HG03066 (cell line): ENCODE measurements around the gene SF3A2.

ENCODE experiments used
- ATAC-seq: cut with Tn5 transposase; IDR thresholded peaks from one replicate; pipeline ENCODE4 v1.9.1; 2021; ENCODE audit warnings: low read depth; ENCODE audit not compliant: unreplicated experiment

Gene SF3A2

DNA sequence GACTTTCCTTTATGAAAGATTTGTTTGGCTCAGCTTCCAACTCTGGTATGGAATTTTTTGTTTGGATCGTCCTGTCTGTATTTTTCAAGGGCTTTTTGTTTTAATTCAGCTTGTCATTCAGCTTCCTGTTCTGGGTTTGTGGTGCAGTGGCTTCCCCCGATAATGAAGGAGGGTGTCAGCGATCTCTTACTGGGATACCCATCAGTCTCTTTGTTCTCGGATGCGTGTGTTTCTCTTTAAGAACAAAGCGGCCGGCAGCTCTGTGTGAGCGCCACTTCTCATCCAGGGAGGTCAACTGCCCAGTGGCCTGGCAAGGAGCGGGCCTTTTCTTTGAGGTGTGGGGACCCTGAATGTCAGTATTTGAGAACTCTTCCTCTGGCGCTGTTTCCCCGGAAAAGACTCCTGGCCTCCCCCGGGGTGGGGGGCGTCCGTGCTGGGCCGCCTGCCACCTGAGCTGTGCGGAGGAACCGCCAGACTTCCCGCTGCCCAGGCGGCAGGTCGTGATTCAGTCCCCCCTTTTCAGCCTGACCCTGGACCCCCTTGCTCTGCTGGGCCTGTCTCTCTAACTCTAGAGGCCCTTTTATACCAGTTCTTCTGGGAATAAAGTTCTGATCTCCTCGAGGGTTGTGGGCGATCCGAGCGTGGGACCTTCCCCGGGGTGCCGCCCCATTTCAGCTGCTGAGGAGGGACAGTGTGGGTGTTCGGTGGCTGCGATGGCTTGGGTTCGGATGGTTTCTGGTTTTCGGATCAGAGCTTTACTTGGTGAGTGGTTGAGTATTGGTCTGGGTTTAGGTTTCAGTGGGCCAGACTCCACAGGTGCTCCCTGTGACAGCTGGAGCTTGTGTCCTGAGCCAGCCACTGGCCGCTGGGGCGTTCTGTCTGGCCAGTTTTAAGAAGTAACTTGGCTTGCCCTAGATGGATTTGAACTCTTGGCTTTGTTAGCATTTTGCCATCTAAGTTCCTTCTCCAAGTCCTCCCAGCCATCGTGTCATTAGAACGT, 3.4 kb downstream of the SF3A2 start:
- no peak for ATAC-seq

DNA sequence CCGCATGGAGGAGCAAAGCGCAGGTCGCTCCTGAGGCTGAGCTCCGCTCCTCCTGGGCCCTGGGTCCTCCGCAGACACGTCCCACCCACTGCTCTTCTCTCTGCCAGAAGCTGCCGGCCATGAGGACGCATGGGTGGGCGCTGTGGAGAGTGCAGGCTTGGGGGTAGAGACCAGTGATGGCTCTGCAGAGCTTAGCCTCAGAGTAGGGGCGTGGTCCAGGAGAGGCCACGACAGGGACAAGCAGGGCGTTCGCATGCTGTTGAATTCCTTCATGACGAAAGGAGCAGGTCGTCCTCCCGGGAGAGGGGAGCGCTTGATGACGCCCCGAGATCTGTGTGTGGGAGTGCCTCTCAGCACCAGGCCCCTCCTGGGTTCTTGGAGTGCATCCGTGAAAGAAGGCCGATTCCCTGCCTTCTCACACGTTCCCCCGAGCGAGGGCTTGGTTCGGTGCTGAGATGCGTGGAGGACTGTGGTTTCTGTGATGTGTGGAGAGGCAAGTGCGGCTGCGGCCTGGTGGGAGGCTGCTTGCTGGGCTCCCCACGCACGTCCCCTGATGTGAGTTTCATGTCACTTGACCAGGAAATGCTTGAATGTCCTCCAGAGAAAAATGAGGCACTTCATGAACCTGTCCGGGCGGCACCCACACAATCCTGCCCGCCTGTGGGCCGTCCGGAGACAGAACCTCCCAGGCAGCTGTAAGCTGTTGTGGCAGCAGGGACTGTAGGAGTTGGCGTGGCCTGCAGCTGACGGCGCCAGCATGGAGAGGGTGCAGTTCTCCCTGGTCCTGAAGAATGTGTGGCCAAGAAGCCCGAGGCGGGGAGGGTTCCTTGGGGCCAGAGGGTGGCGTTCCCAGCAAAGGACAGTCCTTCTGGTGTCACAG, 4.5 kb downstream of the SF3A2 start:
- ATAC-seq: no peak

DNA sequence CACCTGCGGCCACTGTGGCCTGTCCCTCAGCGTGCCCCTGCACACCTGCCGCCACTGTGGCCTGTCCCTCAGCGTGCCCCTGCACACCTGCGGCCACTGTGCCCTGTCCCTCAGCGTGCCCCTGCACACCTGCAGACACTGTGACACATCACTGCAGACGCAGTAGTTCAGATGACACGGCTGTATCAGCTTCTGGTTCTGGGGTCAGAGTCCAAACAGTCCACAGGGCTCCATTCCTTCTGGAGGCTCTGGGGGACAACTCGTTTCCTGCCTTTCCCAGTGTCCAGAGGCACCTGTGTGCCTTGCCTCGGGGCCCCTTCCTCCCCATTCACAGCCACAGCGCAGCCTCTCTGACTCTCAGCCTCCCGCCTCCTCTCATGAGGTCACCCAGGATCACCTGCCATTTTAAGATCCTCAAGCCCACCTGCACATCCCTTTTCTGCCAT, 5.5 kb downstream of the SF3A2 start:
- no peak for ATAC-seq

DNA sequence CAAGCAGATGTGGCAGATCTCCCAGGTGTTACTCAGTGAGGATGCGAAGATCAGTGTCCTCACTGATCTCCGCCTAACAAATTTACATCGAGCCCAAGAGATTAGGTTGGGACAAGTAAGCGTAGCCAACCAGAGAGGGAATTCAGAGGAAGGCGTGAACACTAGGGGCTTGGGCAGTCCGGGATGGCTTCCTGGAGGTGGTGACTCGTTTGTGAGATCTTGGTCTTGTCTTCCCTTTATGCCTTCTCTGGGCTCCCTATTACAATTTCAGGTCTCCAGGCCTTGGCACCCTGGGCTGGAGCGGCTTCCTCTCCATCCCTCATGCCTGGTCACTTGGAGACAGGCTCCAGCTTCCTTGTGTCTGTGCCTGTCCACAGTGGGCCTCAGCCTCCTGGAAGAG, 6.2 kb downstream of the SF3A2 start:
- ATAC-seq: no peak

DNA sequence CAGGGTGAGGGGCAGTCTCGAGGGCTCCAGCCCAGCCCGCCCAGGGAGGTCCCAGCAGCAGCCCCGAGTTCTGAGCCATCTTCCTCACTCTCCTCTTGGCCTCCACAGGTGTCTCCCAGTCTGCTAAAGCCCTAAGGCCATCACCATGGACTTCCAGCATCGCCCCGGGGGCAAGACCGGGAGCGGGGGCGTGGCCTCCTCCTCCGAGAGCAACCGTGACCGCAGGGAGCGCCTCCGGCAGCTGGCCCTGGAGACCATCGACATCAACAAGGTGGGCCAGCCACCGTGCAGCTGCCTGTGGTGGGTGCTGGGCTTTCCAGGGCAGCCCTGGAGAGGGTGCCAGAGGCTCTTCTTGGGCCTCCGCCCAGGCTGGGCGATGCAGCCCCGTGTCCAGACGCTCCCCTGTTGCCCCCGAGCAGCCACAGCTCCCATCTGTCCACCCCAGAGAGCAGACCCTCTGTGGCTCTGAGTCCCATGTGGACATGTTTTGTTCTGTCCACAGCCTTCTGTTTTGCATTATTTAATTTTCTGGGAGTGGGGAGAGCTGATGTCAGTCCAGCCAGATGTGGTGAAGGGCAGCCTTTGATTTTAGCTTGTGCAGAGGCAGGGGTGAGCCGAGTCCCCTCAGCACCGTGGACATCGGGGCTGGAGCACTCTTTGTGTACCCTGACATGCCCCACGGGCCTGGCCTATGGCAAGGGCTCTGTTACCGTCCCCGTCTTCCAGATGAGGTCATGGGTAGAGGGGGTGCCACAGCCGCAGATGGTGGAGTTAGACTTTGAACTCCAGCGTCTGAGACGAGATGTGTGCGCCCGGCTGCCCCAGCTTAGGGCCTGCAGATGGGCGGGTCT, 6.9 kb downstream of the SF3A2 start:
- ATAC-seq: no peak

DNA sequence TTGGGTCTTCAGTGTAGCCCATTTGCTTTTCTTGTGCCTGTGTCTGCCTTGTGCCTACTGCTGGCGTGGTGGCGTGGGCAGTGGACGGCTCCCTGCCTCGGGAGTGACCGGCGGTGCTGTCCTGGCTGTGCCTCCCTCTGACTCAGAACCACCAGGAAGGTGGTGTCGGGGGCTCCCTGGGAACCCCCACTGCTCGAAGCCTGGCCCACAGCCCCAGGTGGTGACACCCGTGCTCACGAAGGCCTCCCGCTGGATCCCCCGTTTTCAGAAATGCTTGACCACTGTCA, 7.4 kb downstream of the SF3A2 start:
- ATAC-seq: no peak

DNA sequence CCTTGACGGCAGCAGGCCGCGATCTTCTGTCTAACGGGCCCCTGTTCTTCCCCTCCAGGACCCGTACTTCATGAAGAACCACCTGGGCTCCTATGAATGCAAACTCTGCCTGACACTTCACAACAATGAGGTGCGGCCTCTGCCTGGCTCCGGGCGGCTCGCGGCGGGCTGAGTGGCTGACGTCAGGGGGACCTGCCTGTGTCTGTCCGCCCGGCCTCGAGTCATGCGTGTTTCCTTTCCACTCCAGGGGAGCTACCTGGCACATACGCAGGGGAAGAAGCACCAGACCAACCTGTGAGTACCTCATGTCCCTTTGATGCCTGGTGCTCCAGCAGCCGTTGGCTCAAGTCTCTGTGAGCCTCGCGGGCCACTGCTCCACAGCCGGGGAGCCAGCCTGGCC, 7.9 kb downstream of the SF3A2 start:
- ATAC-seq: no peak

DNA sequence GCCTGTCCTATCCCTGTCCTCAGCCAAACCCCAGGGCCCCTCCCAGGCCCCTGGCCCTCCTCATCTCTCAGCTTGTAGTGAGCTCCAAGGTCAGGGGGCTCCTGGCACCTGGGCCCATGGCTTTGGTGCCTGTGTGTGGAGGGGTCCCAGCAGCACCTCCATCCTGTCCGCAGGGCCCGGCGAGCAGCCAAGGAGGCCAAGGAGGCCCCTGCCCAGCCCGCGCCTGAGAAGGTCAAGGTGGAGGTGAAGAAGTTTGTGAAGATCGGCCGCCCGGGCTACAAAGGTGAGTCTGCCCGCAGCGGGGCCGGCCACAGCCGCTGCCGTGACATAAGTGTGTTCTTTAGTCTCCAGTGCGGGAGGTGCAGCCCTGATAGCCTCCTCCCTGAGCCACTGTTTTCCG, 8.6 kb downstream of the SF3A2 start:
- no peak for ATAC-seq

DNA sequence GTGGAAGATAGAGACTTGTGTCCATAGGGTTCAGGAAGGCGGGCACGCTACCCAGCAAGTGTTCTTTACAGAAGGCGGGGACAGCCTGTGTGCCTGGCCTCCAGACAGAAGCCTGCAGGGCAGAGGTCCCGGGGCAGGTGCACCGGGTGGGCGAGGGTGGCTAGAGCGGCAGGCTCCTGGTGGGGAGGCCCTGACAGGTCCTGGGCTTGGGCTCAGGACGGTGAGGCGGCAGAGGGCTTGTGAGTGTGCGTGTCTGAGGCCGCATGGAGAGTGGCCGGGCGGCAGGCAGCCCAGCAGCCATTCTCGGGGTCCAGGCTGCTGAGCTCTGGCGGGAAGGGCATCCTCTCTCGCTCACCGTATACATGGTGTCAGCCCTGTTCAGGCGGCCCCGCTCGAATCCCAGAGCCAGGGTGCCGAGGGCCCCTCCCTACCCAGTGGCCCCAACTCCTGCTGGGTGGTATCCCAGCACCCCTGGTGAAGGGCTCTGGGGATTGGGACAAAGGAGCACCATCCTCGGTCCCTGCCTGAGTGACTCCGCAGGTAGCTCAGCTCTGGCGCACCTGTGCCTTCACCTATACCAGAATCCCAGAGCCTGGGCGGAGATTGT, 9.5 kb downstream of the SF3A2 start:
- no peak for ATAC-seq

DNA sequence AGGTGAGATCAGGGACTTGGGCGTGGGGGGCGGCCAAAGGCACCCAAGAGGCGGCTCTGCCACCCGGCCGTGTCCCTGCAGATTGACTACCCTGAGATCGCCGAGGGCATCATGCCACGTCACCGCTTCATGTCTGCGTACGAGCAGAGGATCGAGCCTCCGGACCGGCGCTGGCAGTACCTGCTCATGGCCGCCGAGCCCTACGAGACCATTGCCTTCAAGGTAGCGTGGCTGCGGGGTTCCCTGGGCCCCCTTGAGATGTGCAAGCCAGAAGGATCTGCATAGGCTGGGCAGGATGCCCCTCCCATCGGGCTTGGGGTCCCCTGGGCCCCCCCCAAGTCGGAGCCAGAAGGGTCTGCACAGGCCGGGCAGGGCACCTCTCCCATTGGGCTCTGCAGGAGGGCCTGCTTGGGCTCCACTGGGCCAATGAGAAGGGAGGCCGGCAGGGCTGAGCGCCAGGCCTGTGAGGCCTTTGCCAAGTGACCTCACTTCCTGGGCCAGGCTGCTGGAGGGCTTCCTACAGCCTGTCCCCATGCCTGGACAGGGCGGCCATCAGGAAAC, 10.3 kb downstream of the SF3A2 start:
- ATAC-seq: no peak

DNA sequence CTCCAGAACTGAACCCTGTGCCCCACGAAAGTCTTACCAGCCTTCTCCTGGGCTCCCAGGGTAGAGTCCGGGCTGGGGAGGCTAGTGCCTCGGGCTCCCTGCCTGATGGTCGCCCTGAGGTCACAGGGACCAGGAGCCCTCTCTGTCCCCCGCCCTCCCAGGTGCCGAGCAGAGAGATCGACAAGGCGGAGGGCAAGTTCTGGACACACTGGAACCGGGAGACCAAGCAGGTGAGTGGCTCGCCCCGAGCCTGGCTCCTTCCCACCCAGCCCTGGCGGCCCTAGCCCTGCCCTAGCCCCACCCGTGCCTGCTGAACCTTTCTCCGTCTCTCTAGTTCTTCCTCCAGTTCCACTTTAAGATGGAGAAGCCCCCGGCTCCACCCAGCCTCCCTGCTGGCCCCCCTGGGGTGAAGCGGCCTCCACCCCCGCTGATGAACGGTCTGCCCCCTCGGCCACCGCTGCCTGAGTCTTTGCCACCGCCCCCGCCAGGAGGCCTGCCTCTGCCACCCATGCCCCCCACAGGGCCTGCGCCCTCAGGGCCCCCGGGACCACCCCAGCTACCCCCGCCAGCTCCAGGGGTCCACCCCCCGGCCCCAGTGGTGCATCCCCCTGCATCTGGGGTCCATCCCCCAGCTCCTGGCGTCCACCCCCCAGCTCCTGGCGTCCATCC, 10.9 kb downstream of the SF3A2 start:
- no peak for ATAC-seq

DNA sequence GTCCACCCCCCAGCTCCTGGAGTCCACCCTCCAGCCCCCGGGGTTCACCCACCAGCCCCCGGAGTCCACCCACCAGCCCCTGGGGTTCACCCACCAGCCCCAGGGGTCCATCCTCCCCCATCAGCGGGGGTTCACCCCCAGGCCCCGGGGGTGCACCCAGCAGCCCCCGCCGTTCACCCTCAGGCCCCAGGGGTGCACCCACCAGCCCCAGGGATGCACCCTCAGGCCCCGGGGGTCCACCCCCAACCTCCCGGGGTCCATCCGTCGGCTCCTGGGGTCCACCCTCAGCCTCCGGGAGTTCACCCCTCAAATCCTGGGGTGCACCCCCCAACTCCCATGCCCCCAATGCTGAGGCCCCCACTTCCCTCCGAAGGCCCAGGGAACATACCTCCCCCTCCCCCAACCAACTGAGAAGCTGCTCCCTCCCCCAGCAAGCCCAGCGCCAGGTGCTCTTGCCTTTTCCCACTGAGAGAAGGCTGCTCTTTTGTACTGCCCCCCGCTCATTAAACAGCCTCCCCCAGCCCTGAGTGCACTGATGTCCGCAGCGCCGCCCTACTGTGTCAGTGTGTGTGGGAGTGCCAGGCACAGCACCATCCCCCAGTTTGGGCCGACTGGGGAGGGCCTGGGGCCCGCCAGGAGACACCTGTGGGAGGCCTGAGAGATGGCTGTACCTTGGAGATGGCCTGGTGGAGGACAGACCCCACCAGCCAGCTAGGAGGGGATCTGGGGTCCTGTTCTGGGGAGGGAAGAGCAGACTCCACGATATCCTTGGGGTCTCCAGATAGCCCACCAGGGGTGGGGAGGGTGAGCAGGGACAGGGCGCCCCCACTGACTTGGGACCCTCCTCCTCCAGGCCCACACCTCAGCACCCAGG, 11.7 kb downstream of the SF3A2 start:
- ATAC-seq: no peak

DNA sequence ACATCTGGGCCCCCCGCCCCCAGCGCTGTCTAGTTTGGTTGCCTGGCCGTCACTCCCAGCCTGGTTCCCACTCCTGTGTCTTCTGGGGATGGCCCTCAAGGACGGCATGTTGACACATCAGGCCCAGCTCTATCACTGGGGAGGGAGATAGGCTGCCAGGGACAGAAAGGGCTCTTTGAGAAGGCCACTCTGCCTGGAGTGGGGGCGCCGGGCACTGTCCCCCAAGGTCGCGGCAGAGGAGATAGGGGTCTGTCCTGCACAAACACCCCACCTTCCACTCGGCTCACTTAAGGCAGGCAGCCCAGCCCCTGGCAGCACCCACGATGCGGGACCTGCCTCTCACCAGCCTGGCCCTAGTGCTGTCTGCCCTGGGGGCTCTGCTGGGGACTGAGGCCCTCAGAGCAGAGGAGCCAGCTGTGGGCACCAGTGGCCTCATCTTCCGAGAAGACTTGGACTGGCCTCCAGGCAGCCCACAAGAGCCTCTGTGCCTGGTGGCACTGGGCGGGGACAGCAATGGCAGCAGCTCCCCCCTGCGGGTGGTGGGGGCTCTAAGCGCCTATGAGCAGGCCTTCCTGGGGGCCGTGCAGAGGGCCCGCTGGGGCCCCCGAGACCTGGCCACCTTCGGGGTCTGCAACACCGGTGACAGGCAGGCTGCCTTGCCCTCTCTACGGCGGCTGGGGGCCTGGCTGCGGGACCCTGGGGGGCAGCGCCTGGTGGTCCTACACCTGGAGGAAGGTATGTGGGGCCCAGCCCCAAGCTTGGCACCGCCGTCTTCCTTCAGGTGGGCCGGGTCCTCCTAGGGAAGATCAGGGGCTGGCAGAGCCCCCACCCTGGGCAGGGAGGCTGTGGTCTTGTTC, 12.6 kb downstream of the SF3A2 start, which contains the start of gene AMH:
TSS of gene AMH (plus strand) at position 314 of the 857 bp plus-strand sequence. CDS start at position 324, 10 bp downstream.
- no peak for ATAC-seq

DNA sequence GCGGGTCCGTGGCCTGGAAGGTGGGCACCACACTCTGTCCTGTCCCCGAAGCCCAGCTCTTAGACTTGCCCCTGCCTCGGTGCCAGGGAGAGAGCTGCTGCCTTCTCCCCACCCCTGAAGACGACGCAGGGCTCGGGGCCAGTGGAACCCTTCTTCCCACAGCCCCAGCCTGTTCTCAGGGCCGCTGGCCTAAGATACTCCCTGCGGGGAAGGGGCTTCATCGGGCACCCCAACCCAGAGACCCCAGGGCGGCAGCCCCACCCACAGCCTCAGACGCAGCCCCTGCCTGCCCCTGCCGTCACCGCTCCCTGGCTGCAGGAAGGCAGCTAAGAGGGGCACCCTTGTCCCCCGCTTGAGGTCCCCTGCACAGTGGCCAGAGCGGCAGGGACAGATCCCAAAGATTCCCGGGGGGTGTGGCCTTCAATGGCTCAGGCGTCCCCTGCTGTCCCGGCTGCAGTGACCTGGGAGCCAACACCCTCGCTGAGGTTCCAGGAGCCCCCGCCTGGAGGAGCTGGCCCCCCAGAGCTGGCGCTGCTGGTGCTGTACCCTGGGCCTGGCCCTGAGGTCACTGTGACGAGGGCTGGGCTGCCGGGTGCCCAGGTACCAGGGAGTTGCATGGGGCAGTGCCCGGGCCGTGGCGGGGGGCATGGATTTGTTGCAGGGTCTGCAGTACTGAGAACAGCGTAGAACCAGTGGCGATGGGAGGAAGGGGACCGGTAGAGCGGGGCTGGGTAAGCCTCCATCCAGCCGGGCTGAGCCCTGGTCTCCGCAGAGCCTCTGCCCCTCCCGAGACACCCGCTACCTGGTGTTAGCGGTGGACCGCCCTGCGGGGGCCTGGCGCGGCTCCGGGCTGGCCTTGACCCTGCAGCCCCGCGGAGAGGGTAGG, 13.5 kb downstream of the SF3A2 start:
- ATAC-seq: no peak

DNA sequence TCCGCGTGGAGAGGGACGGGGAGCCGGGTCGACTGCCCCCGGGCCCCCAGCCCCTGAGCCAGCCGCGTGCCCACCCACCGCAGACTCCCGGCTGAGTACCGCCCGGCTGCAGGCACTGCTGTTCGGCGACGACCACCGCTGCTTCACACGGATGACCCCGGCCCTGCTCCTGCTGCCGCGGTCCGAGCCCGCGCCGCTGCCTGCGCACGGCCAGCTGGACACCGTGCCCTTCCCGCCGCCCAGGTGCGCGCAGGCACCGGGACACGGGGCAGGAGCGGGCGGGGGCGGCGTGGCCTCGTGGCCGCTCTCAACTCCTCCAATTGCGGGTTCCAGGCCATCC, 14.1 kb downstream of the SF3A2 start:
- no peak for ATAC-seq
